HFFc6 (cell line): Measurements from ENCODE around the gene GFM2. TPM values are rescaled to one million over a fixed set of nuclear protein-coding genes. Genes with fewer than 3 reads are reported as not detected.
A peak's percentile ranks its signal among the peaks of the same experiment; 100 is the strongest.

Experiments
- DNase-seq: peaks from one replicate; pipeline ENCODE4 v3.0.0-alpha.2; 2018
- H3K27ac Mint-ChIP-seq: 2 replicates; pipeline ENCODE4 v1.8.0; 2020; ENCODE audit warnings: mild to moderate bottlenecking, mixed read lengths
- H3K27me3 Mint-ChIP-seq: 2 replicates; pipeline ENCODE4 v1.8.0; 2021; ENCODE audit warnings: mild to moderate bottlenecking, moderate library complexity, mixed read lengths; ENCODE audit not compliant: insufficient read depth
- H3K36me3 Mint-ChIP-seq: 2 replicates; pipeline ENCODE4 v1.8.0; 2021; ENCODE audit warnings: low read depth, mixed read lengths
- H3K4me1 Mint-ChIP-seq: 2 replicates; pipeline ENCODE4 v1.8.0; 2020; ENCODE audit warnings: low read depth, mixed read lengths
- H3K4me3 Mint-ChIP-seq: 2 replicates; pipeline ENCODE4 v1.8.0; 2020; ENCODE audit warnings: mild to moderate bottlenecking, moderate library complexity, mixed read lengths
- H3K9me3 Mint-ChIP-seq: 2 replicates; pipeline ENCODE4 v1.8.0; 2020; ENCODE audit warnings: mild to moderate bottlenecking, mixed read lengths
- long read RNA-seq: library from polyadenylated mRNA; unstranded; transcript quantifications from one replicate; pipeline ENCODE4 v2.0.0, GENCODE V29; 2019
- total RNA-seq, 6 experiments: library from RNA; stranded (reverse); fragmentation: NEBNext Ultra II Directional; extraction: Animal tissue kit (Norgen Biotek cat#: 25700); gene quantifications; 2 replicates in 1 of 6; 3 replicates in 5 of 6; pipeline ENCODE4 v1.2.3, GENCODE V29; 2021
- TF ChIP-seq, protein P1 (sequence below): fragments of 200-600 bp; sonication (generic); IDR thresholded peaks from 2 replicates; pipeline ENCODE4 v1.5.0; 2021; ENCODE audit warnings: antibody characterized with exemption, mild to moderate bottlenecking

Gene GFM2, protein sequence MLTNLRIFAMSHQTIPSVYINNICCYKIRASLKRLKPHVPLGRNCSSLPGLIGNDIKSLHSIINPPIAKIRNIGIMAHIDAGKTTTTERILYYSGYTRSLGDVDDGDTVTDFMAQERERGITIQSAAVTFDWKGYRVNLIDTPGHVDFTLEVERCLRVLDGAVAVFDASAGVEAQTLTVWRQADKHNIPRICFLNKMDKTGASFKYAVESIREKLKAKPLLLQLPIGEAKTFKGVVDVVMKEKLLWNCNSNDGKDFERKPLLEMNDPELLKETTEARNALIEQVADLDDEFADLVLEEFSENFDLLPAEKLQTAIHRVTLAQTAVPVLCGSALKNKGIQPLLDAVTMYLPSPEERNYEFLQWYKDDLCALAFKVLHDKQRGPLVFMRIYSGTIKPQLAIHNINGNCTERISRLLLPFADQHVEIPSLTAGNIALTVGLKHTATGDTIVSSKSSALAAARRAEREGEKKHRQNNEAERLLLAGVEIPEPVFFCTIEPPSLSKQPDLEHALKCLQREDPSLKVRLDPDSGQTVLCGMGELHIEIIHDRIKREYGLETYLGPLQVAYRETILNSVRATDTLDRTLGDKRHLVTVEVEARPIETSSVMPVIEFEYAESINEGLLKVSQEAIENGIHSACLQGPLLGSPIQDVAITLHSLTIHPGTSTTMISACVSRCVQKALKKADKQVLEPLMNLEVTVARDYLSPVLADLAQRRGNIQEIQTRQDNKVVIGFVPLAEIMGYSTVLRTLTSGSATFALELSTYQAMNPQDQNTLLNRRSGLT
- 10 to 100 TPM; 26.6 to 31.0 (median 28.0) TPM for total RNA-seq
- long read RNA-seq, transcript GFM2-201 (21 exons, 3,249 nt), result major isoform, 31 of 50 reads
- long read RNA-seq, partial matches to known transcripts, result 9 of 50 reads
- long read RNA-seq, other reads (novel, unspliced or antisense), result 8 of 50 reads

- DNase-seq, result peak; percentile 91
- peaks cover 39% of the 10 kb centered on the region for H3K4me1 Mint-ChIP-seq
- H3K4me3 Mint-ChIP-seq, result peak within 1 kb of the TSS; percentile 96
- TF ChIP-seq, protein P1, sequence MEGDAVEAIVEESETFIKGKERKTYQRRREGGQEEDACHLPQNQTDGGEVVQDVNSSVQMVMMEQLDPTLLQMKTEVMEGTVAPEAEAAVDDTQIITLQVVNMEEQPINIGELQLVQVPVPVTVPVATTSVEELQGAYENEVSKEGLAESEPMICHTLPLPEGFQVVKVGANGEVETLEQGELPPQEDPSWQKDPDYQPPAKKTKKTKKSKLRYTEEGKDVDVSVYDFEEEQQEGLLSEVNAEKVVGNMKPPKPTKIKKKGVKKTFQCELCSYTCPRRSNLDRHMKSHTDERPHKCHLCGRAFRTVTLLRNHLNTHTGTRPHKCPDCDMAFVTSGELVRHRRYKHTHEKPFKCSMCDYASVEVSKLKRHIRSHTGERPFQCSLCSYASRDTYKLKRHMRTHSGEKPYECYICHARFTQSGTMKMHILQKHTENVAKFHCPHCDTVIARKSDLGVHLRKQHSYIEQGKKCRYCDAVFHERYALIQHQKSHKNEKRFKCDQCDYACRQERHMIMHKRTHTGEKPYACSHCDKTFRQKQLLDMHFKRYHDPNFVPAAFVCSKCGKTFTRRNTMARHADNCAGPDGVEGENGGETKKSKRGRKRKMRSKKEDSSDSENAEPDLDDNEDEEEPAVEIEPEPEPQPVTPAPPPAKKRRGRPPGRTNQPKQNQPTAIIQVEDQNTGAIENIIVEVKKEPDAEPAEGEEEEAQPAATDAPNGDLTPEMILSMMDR, result no peak
- H3K27me3 Mint-ChIP-seq, result no peaks in the 10 kb centered on the region; the same call in 1 of the 2 replicates
- peak within 1 kb of the TSS; percentile 94 for H3K27ac Mint-ChIP-seq
- H3K36me3 Mint-ChIP-seq, result peaks cover 9% of the 10 kb centered on the region
- no peaks in the 10 kb centered on the region for H3K9me3 Mint-ChIP-seq
Measured at GRCh38 chr5:74766849-74767578, at the start of gene GFM2, which contains the start of gene NSA2. GFM2 (minus strand) TSS chr5:74767117; CDS start chr5:74763742, 3,375 bp downstream. NSA2 (plus strand) TSS chr5:74767249; CDS start chr5:74767361, 112 bp downstream.

DNA sequence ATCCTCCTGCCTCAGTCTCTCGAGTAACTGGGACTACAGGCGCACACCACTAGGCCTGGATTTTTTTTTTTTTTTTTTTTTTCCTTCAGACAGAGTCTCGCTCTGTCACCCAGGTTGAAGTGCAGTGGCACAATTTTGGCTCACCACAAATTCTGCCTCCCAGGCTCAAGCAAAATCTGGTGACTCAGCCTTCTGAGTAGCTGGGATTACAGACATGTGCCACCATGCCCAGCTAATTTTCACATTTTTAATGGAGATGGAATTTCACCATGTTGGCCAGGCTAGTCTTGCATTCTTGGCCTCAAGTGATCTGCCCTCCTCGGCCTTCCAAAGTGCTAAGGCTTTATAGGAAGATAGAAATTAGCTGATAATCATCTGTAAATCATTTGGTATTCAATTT is 44.0 kb upstream of the GFM2 start:
- no peak overlapping the region for H3K4me3 Mint-ChIP-seq
- H3K27ac Mint-ChIP-seq, result no peak overlapping the region
- H3K27me3 Mint-ChIP-seq, result peaks cover 15% of the 10 kb centered on the region
- no peaks in the 10 kb centered on the region for H3K9me3 Mint-ChIP-seq
- H3K4me1 Mint-ChIP-seq, result no peaks in the 10 kb centered on the region
- TF ChIP-seq, protein P1, result no peak
- no peak for DNase-seq
- H3K36me3 Mint-ChIP-seq, result no peaks in the 10 kb centered on the region

- Mint-ChIP-seq H3K4me1 (peaks cover 5% of the 10 kb centered on the region; the same call in 1 of the 2 replicates), H3K27ac (no peak overlapping the region), H3K27me3 (peaks cover 3% of the 10 kb centered on the region), H3K4me3 (no peak overlapping the region), H3K9me3 (no peaks in the 10 kb centered on the region), H3K36me3 (no peaks in the 10 kb centered on the region)
- no peak for DNase-seq
- TF ChIP-seq, protein P1, result no peak
Measured at GRCh38 chr5:74801941-74802340, 35.0 kb upstream of the GFM2 start.

DNA sequence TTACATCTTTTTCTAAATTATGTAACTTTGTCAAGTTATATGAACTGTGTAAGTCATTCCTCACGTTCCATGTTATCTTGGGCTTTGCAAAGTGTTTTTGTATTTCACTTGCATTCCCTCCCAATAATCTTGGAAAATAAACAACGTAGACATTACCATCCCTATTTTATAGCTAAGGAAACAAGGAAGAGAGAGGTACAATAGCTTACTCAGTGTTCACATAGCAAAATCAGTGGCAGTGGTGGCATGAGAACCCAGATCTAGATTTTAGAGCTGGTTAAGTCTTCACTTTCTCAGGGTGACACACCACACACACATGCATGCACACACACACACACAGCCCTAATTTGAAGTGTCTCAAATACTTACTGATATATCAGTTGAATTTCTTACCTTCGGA is 34.3 kb upstream of the GFM2 start:
- H3K4me3 Mint-ChIP-seq, result no peak overlapping the region
- no peaks in the 10 kb centered on the region for H3K36me3 Mint-ChIP-seq
- H3K9me3 Mint-ChIP-seq, result no peaks in the 10 kb centered on the region
- no peak overlapping the region for H3K27ac Mint-ChIP-seq
- DNase-seq, result no peak
- peaks cover 3% of the 10 kb centered on the region for H3K27me3 Mint-ChIP-seq
- TF ChIP-seq, protein P1, result no peak
- H3K4me1 Mint-ChIP-seq, result peaks cover 5% of the 10 kb centered on the region; the same call in 1 of the 2 replicates
